WTC11 (cell line): ENCODE measurements around the gene ZSCAN21. TPM values are rescaled to one million over a fixed set of nuclear protein-coding genes. Genes with fewer than 3 reads are reported as not detected.

Source experiments
- ATAC-seq: fragments of 200-7000 bp; cut with Tn5 transposase; 2 replicates; pipeline ENCODE4 v1.10.0; 2021; ENCODE audit warnings: mild to moderate bottlenecking, moderate library complexity
- CTCF ChIA-PET: fragments of 300-600 bp; sonication (Branson Sonifier 250); formaldehyde crosslinking; loops from one replicate; lab custom pipeline; 2021; ENCODE audit warnings: antibody characterized with exemption; lab: Charles Lee
- POLR2A ChIA-PET: fragments of 350-600 bp; sonication (Branson Sonifier 250); formaldehyde crosslinking; loops from one replicate; lab custom pipeline; 2021; ENCODE audit warnings: antibody characterized with exemption; lab: Charles Lee
- DNase-seq: peaks from one replicate; pipeline ENCODE4 v3.0.0; 2021; ENCODE audit warnings: low spot score
- H3K27ac Mint-ChIP-seq: 2 replicates; pipeline ENCODE4 v1.8.0; 2021; ENCODE audit warnings: mixed read lengths
- H3K27me3 Mint-ChIP-seq: 2 replicates; pipeline ENCODE4 v1.8.0; 2021; ENCODE audit warnings: low read depth, mild to moderate bottlenecking, moderate library complexity, mixed read lengths
- H3K36me3 Mint-ChIP-seq: 2 replicates; pipeline ENCODE4 v1.8.0; 2021; ENCODE audit warnings: mixed read lengths
- H3K4me1 Mint-ChIP-seq: 2 replicates; pipeline ENCODE4 v1.8.0; 2022; ENCODE audit warnings: mixed read lengths
- H3K4me3 Mint-ChIP-seq: 2 replicates; pipeline ENCODE4 v1.8.0; 2021; ENCODE audit warnings: mild to moderate bottlenecking, moderate library complexity, mixed read lengths
- H3K9me3 Mint-ChIP-seq: 2 replicates; pipeline ENCODE4 v1.8.0; 2021; ENCODE audit warnings: mixed read lengths
- ATF1 ChIP-seq: sonication (generic); formaldehyde crosslinking; IDR thresholded peaks from 2 replicates; pipeline ENCODE4 v1.8.1; 2023; ENCODE audit warnings: mild to moderate bottlenecking, moderate library complexity, missing genetic modification reagents
- E2F4 ChIP-seq: sonication (generic); formaldehyde crosslinking; IDR thresholded peaks from 2 replicates; pipeline ENCODE4 v1.8.1; 2022; ENCODE audit warnings: low read depth, mild to moderate bottlenecking, moderate library complexity, missing genetic modification reagents, borderline replicate concordance
- ELF4 ChIP-seq: sonication (generic); formaldehyde crosslinking; IDR thresholded peaks from 2 replicates; pipeline ENCODE4 v1.8.1; 2022; ENCODE audit warnings: low read depth, mild to moderate bottlenecking, moderate library complexity, missing genetic modification reagents
- ERG ChIP-seq: fragments of 250-450 bp; sonication (Bioruptor Pico); IDR thresholded peaks from 2 replicates; pipeline ENCODE4 v1.8.0; 2021; ENCODE audit warnings: mild to moderate bottlenecking
- ETV6 ChIP-seq: sonication (generic); formaldehyde crosslinking; IDR thresholded peaks from 2 replicates; pipeline ENCODE4 v1.8.1; 2022; ENCODE audit warnings: mild to moderate bottlenecking, missing genetic modification reagents
- HMGA2 ChIP-seq: fragments of 250-450 bp; sonication (Bioruptor Pico); IDR thresholded peaks from 2 replicates; pipeline ENCODE4 v1.4.0; 2021; ENCODE audit warnings: mild to moderate bottlenecking, moderate library complexity
- JAZF1 ChIP-seq: fragments of 250-450 bp; sonication (Bioruptor Pico); IDR thresholded peaks from 2 replicates; pipeline ENCODE4 v1.9.0; 2021; ENCODE audit warnings: moderate library complexity, mild to moderate bottlenecking, inconsistent platforms
- MAX ChIP-seq: sonication (generic); formaldehyde crosslinking; IDR thresholded peaks from 2 replicates; pipeline ENCODE4 v1.8.0; 2022; ENCODE audit warnings: mild to moderate bottlenecking, missing genetic modification reagents
- MYBL2 ChIP-seq: sonication (generic); formaldehyde crosslinking; IDR thresholded peaks from 2 replicates; pipeline ENCODE4 v1.8.1; 2023; ENCODE audit warnings: mild to moderate bottlenecking, moderate library complexity, missing genetic modification reagents
- NFATC4 ChIP-seq: fragments of 250-450 bp; sonication (Bioruptor Pico); IDR thresholded peaks from 2 replicates; pipeline ENCODE4 v1.9.0; 2021; ENCODE audit warnings: mild to moderate bottlenecking
- NR2C2 ChIP-seq: sonication (generic); formaldehyde crosslinking; IDR thresholded peaks from 2 replicates; pipeline ENCODE4 v1.8.0; 2022; ENCODE audit warnings: mild to moderate bottlenecking, missing genetic modification reagents
- RORB ChIP-seq: fragments of 250-450 bp; sonication (Bioruptor Pico); IDR thresholded peaks from 2 replicates; pipeline ENCODE4 v1.9.0; 2021; ENCODE audit warnings: mild to moderate bottlenecking
- SOX15 ChIP-seq: fragments of 250-450 bp; sonication (Bioruptor Pico); IDR thresholded peaks from 2 replicates; pipeline ENCODE4 v1.9.0; 2021; ENCODE audit warnings: mild to moderate bottlenecking
- TP53 ChIP-seq: sonication (generic); formaldehyde crosslinking; IDR thresholded peaks from 2 replicates; pipeline ENCODE4 v1.8.1; 2023; ENCODE audit warnings: mild to moderate bottlenecking, missing genetic modification reagents
- ZNF121 ChIP-seq: sonication (generic); formaldehyde crosslinking; IDR thresholded peaks from 2 replicates; pipeline ENCODE4 v1.8.0; 2023; ENCODE audit warnings: missing genetic modification reagents
- ZNF281 ChIP-seq: sonication (generic); formaldehyde crosslinking; IDR thresholded peaks from 2 replicates; pipeline ENCODE4 v1.8.0; 2023; ENCODE audit warnings: mild to moderate bottlenecking, missing genetic modification reagents
- ZNF423 ChIP-seq: fragments of 250-450 bp; sonication (Bioruptor Pico); IDR thresholded peaks from 2 replicates; pipeline ENCODE4 v2.1.2; 2022; ENCODE audit warnings: mild to moderate bottlenecking, moderate library complexity
- ZNF425 ChIP-seq: fragments of 250-450 bp; sonication (Bioruptor Pico); conservative IDR thresholded peaks from 2 replicates; pipeline ENCODE4 v1.9.0; 2021; ENCODE audit warnings: mild to moderate bottlenecking
- ZNF512 ChIP-seq: sonication (generic); formaldehyde crosslinking; IDR thresholded peaks from 2 replicates; pipeline ENCODE4 v1.8.1; 2022; ENCODE audit warnings: missing genetic modification reagents, borderline replicate concordance
- total RNA-seq: library from RNA; stranded (reverse); gene quantifications from 3 replicates; pipeline ENCODE4 v1.2.3, GENCODE V29; 2021

ZSCAN21 gene
- total RNA-seq, 1 experiment from 2014 or later, result 25.5 TPM

- TF ChIP-seq ZNF425 (CRISPR knock-in tag) (no peak), SOX15 (CRISPR knock-in tag) (no peak), HMGA2 (CRISPR knock-in tag) (no peak), NFATC4 (CRISPR knock-in tag) (no peak), TP53 (CRISPR knock-in tag) (no peak), ETV6 (CRISPR knock-in tag) (no peak), JAZF1 (CRISPR knock-in tag) (no peak), MAX (CRISPR knock-in tag) (no peak)
These were observed 20.0 kb upstream of the ZSCAN21 start (continued) for GRCh38 chr7:100029596-100029995.

- no peak for ATAC-seq
- H3K27ac Mint-ChIP-seq, result no peak overlapping the region
These were observed 16.0 kb upstream of the ZSCAN21 start for GRCh38 chr7:100033526-100033925.

More at GRCh38 chr7:100033526-100033925, 16.0 kb upstream of the ZSCAN21 start:
- Mint-ChIP-seq H3K9me3 (0 out of 2 replicates have a peak, but pooled peaks cover 3% of the 10 kb centered on the region), H3K27me3 (no peaks in the 10 kb centered on the region), H3K36me3 (peaks cover 80% of the 10 kb centered on the region), H3K4me1 (no peaks in the 10 kb centered on the region), H3K4me3 (no peak overlapping the region)
- ChIA-PET POLR2A (no interaction called here), CTCF (no interaction called here)
- no peak for DNase-seq
- TF ChIP-seq RORB (CRISPR knock-in tag) (no peak), MYBL2 (CRISPR knock-in tag) (no peak), NR2C2 (CRISPR knock-in tag) (no peak), ATF1 (CRISPR knock-in tag) (no peak), ZNF423 (CRISPR knock-in tag) (no peak), NFATC4 (CRISPR knock-in tag) (no peak), ELF4 (no peak), E2F4 (CRISPR knock-in tag) (no peak), ZNF121 (no peak), ERG (CRISPR knock-in tag) (no peak), ZNF281 (CRISPR knock-in tag) (no peak), MAX (CRISPR knock-in tag) (no peak), ZNF512 (CRISPR knock-in tag) (no peak)
